22Rv1 (cell line): ENCODE data around the gene SPATA9.
"Not testable (repeated sequence)": the region's sequence is repeated elsewhere in the genome, so short reads cannot be mapped to it uniquely, and the experiment has no call there.

Experiments used
- ZFX ChIP-seq: fragments of 450-650 bp; IDR thresholded peaks from 2 replicates; pipeline ENCODE4 v1.6.1; 2017; ENCODE audit warnings: antibody characterized with exemption, borderline replicate concordance
- TF ChIP-seq, protein P1 (sequence below): fragments of 450-650 bp; IDR thresholded peaks from 2 replicates; pipeline ENCODE4 v1.5.1; 2017; ENCODE audit warnings: mild to moderate bottlenecking

DNA sequence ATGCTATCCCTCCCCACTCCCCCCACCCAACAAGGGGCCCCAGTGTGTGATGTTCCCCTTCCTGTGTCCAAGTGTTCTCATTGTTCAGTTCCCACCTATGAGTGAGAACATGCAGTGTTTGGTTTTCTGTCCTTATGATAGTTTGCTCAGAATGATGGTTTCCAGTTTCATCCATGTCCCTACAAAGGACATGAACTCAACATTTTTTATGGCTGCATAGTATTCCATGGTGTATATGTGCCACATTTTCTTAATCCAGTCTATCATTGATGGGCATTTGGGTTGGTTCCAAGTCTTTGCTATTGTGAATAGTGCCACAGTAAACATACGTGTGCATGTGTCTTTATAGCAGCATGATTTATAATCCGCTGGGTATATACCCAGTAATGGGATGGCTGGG, 49.8 kb downstream of the SPATA9 start:
- TF ChIP-seq, protein P1, sequence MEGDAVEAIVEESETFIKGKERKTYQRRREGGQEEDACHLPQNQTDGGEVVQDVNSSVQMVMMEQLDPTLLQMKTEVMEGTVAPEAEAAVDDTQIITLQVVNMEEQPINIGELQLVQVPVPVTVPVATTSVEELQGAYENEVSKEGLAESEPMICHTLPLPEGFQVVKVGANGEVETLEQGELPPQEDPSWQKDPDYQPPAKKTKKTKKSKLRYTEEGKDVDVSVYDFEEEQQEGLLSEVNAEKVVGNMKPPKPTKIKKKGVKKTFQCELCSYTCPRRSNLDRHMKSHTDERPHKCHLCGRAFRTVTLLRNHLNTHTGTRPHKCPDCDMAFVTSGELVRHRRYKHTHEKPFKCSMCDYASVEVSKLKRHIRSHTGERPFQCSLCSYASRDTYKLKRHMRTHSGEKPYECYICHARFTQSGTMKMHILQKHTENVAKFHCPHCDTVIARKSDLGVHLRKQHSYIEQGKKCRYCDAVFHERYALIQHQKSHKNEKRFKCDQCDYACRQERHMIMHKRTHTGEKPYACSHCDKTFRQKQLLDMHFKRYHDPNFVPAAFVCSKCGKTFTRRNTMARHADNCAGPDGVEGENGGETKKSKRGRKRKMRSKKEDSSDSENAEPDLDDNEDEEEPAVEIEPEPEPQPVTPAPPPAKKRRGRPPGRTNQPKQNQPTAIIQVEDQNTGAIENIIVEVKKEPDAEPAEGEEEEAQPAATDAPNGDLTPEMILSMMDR: not testable (repeated sequence)
- TF ChIP-seq ZFX: not testable (repeated sequence)
